Aorta (tissue), 5 donors: Measurements from ENCODE around the gene TRIM44. TPM values are rescaled to one million over a fixed set of nuclear protein-coding genes. Genes with fewer than 3 reads are reported as not detected.
A peak's percentile ranks its signal among the peaks of the same experiment; 100 is the strongest.

Experiments used
- ATAC-seq: fragments of 200-7000 bp; cut with Tn5 transposase; one replicate; pipeline ENCODE4 v1.9.1; 2022; ENCODE audit warnings: moderate library complexity; ENCODE audit not compliant: low FRiP score
- DNase-seq, 2 donors: peaks; one replicate each; pipeline ENCODE4 v3.0.0-alpha.2; 2020
- H3K27ac ChIP-seq, 2 donors: one replicate each; pipeline ENCODE4 v1.5.1; 2013; ENCODE audit warnings: low read length in 2 of 2, mild to moderate bottlenecking in 2 of 2, moderate library complexity in 2 of 2, control low read depth in 1 of 2, inconsistent platforms in 1 of 2, low read depth in 1 of 2
- H3K27me3 ChIP-seq, 2 donors: one replicate each; pipeline ENCODE4 v1.6.1; 2013; ENCODE audit warnings: control low read depth in 1 of 2, low read length in 1 of 2, mild to moderate bottlenecking in 1 of 2, moderate library complexity in 1 of 2; ENCODE audit not compliant: insufficient read depth in 2 of 2, control insufficient read depth in 1 of 2
- H3K36me3 ChIP-seq, 2 donors: one replicate each; pipeline ENCODE4 v1.6.1; 2013; ENCODE audit warnings: control low read depth in 1 of 2, low read length in 1 of 2, mild to moderate bottlenecking in 1 of 2; ENCODE audit not compliant: insufficient read depth in 2 of 2, control insufficient read depth in 1 of 2
- H3K4me1 ChIP-seq, 2 donors: one replicate each; pipeline ENCODE4 v1.6.1; 2013; ENCODE audit warnings: low read length in 2 of 2, control low read depth in 1 of 2, mild to moderate bottlenecking in 1 of 2, moderate library complexity in 1 of 2; ENCODE audit not compliant: insufficient read depth in 2 of 2, control insufficient read depth in 1 of 2
- H3K4me3 ChIP-seq, 2 donors: one replicate each; pipeline ENCODE4 v1.5.1; 2013; ENCODE audit warnings: low read length in 2 of 2, control low read depth in 1 of 2, mild to moderate bottlenecking in 1 of 2
- H3K9me3 ChIP-seq: one replicate; pipeline ENCODE4 v1.6.1; 2013; ENCODE audit warnings: mild to moderate bottlenecking, low read length; ENCODE audit not compliant: control insufficient read depth
- WGBS, 2 donors: extraction: QIAGEN DNeasy Blood & Tissue Kit; methylation state at CpG; one replicate each; pipeline ENCODE4 v1.1.7; 2013; 5-methylcytosine and 5-hydroxymethylcytosine counted together
- intact Hi-C, 2 donors: fragments of 100-400 bp; cut with DNase I; formaldehyde crosslinking; loops; one replicate each; pipeline versions ENCODE4 v1.14.2 to v1.15.0; 2022
- polyA plus RNA-seq, 2 donors: library from polyadenylated mRNA; stranded (reverse); fragments of 200-250 nt; gene quantifications; one replicate each; pipeline ENCODE4 v1.2.3, GENCODE V29; 2013
- total RNA-seq, 2 donors: library from RNA; stranded (reverse); fragmentation: NEBNext Ultra II Directional; extraction: Animal tissue kit (Norgen Biotek cat#: 25700); gene quantifications; one replicate each; pipeline ENCODE4 v1.2.1, GENCODE V29; 2021
- donor health status: healthy with polysubstance abuse.
- donor health status: Bipolar disorder and iron deficiency.
- donor health status: DM: no; HTN: no; CAD: no.
- donor health status: DM: no; HTN: no; CAD: no.
- donor health status: DM: yes; HTN: yes; CAD: no.

The TRIM44 gene
- total and polyA plus RNA-seq, 4 donors: 10.3 to 63.3 (median 33.9) TPM

DNA sequence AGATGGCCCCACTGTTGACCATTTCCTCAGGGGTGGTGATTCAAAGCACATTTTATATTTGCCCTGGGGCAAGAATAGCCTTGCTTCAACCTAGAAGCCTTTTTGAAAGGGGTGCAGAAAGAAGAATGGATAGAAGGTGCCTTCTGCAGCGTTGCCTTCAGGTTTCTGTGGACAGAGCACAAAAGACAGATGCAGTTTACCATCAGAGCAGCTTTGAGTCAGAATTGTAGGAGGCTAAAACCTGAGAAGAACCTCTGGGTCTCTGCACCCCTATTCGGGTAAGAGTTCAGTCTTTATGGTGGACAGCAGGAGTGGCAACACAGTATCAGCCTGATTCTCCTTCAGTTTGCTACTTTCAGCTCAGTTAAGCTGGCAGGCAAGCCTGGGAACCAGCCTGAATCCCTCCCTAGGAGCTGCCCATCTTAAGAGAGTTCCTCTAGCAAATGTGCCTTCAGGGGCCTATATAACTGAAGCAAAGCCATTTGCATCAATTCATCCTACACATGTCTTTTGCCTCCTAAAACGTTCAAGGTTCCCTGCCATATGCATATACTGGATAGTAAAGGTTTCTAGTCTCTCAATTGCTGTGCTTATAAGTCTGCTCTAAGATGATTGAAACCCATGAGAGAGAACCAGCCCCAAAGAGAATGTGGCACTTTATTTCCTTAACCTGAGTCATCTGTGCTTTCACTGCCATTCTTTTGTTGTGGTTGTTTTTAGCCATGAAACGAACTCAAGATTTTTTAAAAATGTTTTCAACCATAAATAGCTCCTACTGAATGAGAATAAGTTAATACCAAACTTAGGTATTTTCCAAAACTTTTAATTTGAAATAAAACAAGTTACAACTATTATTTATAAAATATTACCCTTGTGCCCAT, 123.0 kb downstream of the TRIM44 start:
- WGBS, 2 donors: 50 to 52% methylated on average over 4 of the region's 4 CpGs
- ATAC-seq (no peak), DNase-seq (no peak)
- Histone ChIP-seq H3K4me3 (no peak overlapping the region), H3K4me1 (peaks cover 3 to 8% of the 10 kb centered on the region in 2 donors), H3K9me3 (no peaks in the 10 kb centered on the region), H3K27me3 (no peaks in the 10 kb centered on the region), H3K27ac (peak overlapping the region in 1 of 2 donors; percentile 55), H3K36me3 (no peaks in the 10 kb centered on the region)
- intact Hi-C loops: no loop called here

DNA sequence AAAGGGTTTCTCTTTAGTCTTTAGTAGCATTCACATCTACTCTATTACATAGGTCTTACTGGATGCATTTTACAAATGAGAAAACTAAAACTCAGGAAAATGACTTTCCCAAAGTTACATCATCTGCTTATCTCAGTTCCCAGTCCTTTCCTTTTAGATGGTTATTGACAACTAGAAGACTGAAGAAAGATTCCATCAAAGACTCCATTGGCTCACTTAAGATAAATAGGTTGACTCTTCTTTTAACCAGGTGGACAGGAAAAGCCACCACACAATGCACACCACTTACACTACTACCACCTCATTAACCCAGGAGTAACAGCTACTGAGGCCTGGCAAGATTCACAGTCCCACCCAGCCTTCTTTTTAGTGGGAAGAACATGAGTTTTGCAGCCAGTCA, 123.6 kb downstream of the TRIM44 start:
- Histone ChIP-seq H3K9me3 (no peaks in the 10 kb centered on the region), H3K27me3 (no peaks in the 10 kb centered on the region), H3K4me3 (no peak overlapping the region), H3K4me1 (peaks cover 3% of the 10 kb centered on the region in 2 donors), H3K36me3 (peaks cover 0 to 3% of the 10 kb centered on the region in 2 donors), H3K27ac (no peak overlapping the region)
- DNase-seq (no peak), ATAC-seq (no peak)
- intact Hi-C loops: no loop called here

- Histone ChIP-seq H3K4me3 (no peak overlapping the region), H3K9me3 (no peaks in the 10 kb centered on the region), H3K4me1 (peaks cover 3% of the 10 kb centered on the region in 2 donors), H3K27ac (no peak overlapping the region), H3K36me3 (peaks cover 0 to 3% of the 10 kb centered on the region in 2 donors), H3K27me3 (no peaks in the 10 kb centered on the region)
- intact Hi-C loops: no loop called here
- 91 to 96% methylated on average over 7 of the region's 7 CpGs for WGBS, 2 donors
- no peak for ATAC-seq
- no peak for DNase-seq
Measured at GRCh38 chr11:35787013-35787504, 124.5 kb downstream of the TRIM44 start.

DNA sequence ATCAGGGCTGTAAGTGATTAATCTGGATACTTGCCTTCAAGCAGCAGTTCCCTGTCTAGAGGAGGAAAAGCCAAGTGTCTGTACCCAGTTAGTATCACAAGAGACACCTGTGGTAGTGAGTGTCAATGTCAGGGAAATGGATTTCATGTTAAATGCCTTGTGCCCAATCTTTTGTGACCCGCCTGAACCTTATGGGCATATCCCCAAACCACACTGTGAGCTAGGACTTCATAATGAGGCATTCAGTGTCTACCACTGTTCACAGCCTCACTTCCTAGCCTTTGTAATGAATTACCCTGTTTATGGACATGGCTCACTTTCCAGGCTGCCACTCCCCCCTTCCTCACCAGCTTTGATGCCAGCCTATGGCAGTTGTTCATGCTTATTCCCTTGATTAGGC, 125.1 kb downstream of the TRIM44 start:
- WGBS, 2 donors: 98 to 100% methylated on average over 1 of the region's 1 CpG
- no peak for ATAC-seq
- Histone ChIP-seq H3K27me3 (no peaks in the 10 kb centered on the region), H3K4me3 (no peak overlapping the region), H3K36me3 (peaks cover 0 to 3% of the 10 kb centered on the region in 2 donors), H3K4me1 (peaks cover 3 to 6% of the 10 kb centered on the region in 2 donors), H3K27ac (no peak overlapping the region), H3K9me3 (no peaks in the 10 kb centered on the region)
- no peak for DNase-seq
- intact Hi-C loops: no loop called here

DNA sequence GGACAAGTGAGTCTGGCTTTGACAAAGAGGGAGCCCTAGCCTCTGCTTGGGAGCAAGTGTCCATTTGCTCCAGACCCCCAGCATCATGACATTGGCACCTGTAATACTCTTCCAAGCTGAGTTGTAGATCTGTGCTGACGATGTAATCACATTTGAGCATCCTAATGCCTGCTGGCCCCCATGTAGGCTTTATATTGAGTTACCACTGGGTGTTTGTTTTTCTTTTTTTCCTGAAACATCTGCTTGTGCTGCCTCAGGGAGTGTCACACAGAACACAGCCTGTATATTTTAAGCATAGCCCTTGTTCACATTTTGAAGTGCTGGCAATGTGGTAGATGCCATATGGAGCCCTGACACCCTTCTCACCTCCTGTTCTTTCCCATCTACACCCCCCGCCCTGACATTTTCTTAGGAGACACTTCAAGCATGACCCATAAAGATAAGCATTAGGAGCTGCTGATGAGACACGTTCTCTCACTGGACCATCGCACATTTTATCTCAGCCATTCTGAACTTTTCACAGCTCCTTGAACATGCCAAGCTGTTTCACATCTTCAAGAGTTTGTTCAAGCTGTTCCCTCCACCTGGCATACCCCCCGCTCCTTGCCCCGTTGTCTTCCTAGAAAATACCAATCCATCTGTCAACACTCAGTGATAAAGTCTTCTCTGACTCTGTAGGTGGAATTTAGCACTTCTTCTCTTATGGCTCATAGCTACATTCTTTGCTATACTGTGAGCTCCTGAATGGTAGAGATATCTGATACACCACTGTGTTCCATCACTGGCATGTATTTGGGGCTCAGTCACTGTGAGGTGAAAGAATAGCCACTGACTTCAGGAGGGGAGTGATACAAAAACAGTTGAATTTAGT, 128.7 kb downstream of the TRIM44 start:
- Histone ChIP-seq H3K36me3 (peaks cover 0 to 3% of the 10 kb centered on the region in 2 donors), H3K27ac (no peak overlapping the region), H3K4me1 (peaks cover 0 to 4% of the 10 kb centered on the region in 2 donors), H3K27me3 (no peaks in the 10 kb centered on the region), H3K9me3 (no peaks in the 10 kb centered on the region), H3K4me3 (no peak overlapping the region)
- ATAC-seq (no peak), DNase-seq (no peak)
- 75 to 76% methylated on average over 6 of the region's 6 CpGs for WGBS, 2 donors
- intact Hi-C loops: no loop called here

DNA sequence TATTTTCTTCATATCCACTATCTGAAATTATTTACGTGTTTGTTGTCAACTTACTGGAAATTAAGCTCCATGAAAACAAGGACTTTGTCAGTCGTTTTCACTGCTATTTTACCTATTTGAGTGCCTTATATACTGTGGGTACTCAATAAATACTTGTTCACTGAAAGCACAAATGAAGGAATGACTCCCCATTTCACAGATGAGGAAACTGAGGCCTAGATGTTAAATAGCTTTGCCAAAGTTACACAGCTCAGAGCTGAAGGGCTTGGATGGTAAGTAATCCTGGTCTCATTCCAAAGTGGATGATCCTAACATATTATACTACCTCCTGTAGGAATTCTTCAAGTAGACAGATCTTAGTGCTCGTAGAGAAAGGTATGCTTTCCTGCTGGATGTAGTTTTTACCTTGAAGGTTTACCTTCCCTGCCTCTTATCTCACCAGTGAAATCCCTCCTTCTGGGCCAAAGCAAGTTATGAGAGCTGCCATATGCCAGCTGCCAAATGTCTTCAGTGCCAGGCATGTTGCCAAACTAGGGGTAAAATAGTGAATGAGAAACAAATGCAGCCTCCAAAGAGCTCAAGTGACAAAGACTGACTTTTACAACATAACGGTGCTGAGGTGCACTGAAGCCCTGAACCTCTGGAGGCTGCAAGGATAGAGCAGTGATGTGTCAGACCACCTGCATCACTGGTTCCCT, 129.7 kb downstream of the TRIM44 start:
- no peak overlapping the region for H3K4me3 ChIP-seq
- ATAC-seq: no peak
- peaks cover 0 to 4% of the 10 kb centered on the region in 2 donors for H3K4me1 ChIP-seq
- no peaks in the 10 kb centered on the region for H3K27me3 ChIP-seq
- peaks cover 0 to 3% of the 10 kb centered on the region in 2 donors for H3K36me3 ChIP-seq
- intact Hi-C loops: no loop called here
- no peak for DNase-seq
- WGBS, 2 donors: 72% methylated on average over 4 of the region's 4 CpGs
- H3K9me3 ChIP-seq: no peaks in the 10 kb centered on the region
- H3K27ac ChIP-seq: no peak overlapping the region

DNA sequence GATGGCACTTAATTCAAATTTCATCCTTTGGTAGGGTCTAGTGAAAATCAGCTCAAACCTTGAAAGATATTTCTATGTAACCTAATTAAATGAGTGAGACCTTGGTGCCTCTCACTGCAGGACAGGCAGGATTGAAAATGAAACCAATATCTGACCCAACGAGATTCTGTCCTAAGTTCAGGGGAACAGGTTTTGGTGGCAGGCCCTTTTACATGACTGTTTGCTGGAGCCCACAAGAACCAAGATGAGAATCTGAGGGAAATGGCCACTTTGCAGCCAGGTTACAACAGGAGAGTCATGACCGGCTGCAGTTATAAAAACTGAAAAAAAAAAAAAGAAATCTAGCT, 130.2 kb downstream of the TRIM44 start:
- no peak overlapping the region for H3K27ac ChIP-seq
- H3K4me1 ChIP-seq: peaks cover 0 to 8% of the 10 kb centered on the region in 2 donors
- DNase-seq (no peak), ATAC-seq (no peak)
- intact Hi-C loops: no loop called here
- no peaks in the 10 kb centered on the region for H3K27me3 ChIP-seq
- H3K9me3 ChIP-seq: no peaks in the 10 kb centered on the region
- peaks cover 0 to 3% of the 10 kb centered on the region in 2 donors for H3K36me3 ChIP-seq
- H3K4me3 ChIP-seq: no peak overlapping the region
- WGBS, 2 donors: 93 to 94% methylated on average over 2 of the region's 2 CpGs

DNA sequence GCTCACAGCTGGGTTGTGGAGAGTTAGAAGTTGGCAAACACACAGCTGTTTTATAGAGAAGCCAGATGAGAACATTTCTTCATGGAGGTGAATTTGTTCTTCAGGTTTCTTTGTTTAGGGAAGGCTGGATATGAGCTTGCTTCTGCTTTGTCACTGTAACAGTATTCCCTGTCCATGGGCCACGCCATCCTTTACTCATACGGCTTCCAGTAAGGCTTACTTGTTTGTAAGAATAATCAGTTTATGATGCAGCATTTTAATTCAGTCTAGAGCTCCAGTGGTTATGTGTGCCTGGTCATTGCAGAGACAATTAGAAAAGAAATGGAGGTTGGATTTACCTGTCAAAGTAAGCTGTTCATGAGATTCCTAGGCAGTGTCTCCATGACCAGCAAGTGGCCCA, 131.8 kb downstream of the TRIM44 start:
- Histone ChIP-seq H3K36me3 (peaks cover 0 to 3% of the 10 kb centered on the region in 2 donors), H3K4me3 (no peak overlapping the region), H3K27ac (no peak overlapping the region), H3K27me3 (no peaks in the 10 kb centered on the region), H3K4me1 (peaks cover 0 to 8% of the 10 kb centered on the region in 2 donors), H3K9me3 (no peaks in the 10 kb centered on the region)
- DNase-seq (no peak), ATAC-seq (no peak)
- intact Hi-C loops: no loop called here
- WGBS, 2 donors: 97 to 99% methylated on average over 2 of the region's 2 CpGs
